HG02943 (cell line): ENCODE results near the gene CLCA2.

ENCODE experiments used
- ATAC-seq: cut with Tn5 transposase; IDR thresholded peaks from one replicate; pipeline ENCODE4 v1.9.1; 2021; ENCODE audit warnings: mild to moderate bottlenecking, low read depth, moderate library complexity; ENCODE audit not compliant: unreplicated experiment

The CLCA2 gene

DNA sequence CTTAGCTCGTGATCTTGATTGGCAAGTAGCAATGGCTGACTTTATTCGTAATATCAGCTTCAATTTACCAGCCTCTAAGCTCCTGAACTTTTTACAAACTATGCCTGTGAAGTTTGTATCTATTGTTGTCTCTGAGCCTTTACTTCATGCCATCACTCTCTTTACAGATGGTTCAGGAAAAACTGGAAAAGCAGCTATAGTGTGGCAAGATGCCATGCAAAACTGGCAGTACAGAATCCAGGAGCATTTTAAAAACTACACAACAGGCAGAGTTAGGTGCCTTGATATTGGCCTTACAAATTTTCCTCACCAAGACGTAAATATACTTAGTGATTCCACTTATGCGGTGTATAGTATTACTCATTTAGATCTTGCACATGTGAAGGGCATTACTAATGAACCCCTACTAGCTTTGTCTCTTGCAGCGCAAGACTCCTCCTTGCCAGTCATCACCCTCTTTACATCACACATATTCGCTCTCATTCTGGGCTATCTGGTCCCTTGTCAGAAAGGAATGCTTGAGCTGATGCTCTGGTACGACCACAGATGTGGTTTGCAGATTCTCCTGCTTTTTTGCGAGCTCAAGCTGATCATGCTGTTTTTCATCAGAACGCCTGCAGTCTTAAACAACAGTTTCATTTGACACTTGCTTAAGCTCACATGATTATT lies 81.1 kb downstream of the CLCA2 start:
- no peak for ATAC-seq

GRCh38 chr1:86505564-86505902 lies 81.6 kb downstream of the CLCA2 start:
- ATAC-seq: no peak
